ENCODE results near the gene AGPAT3. TPM values are rescaled to one million over a fixed set of nuclear protein-coding genes. Genes with fewer than 3 reads are reported as not detected.

Gene AGPAT3
- total and polyA plus RNA-seq, 10 of the 15 experiments (the other 5 are each of a cell fraction or from before 2014, with no cell fraction given): 1.2 to 110 (median 30.8) TPM

GRCh38 chr21:43919871-43920801, 55.1 kb downstream of the AGPAT3 start (continued):
- TF ChIP-seq PRDM15 (CRISPR knock-in tag; IDR thresholded peaks at IDR 0.05) (no peak), HSF1 (IDR thresholded peaks at IDR 0.05; ENCODE audit: low read depth, low read length) (no peak), BCL11A (IDR thresholded peaks at IDR 0.05; ENCODE audit: low read depth, low read length) (peak; percentile 54; the same call in 1 of the 2 replicates), NRF1 (conservative IDR thresholded peaks at IDR 0.05; ENCODE audit: low read depth, low read length) (no peak), TAF1 (IDR thresholded peaks at IDR 0.05; ENCODE audit: borderline replicate concordance, low read depth, low read length) (no peak), JUNB (IDR thresholded peaks at IDR 0.05) (no peak), BRCA1 (IDR thresholded peaks at IDR 0.05; ENCODE audit: low read depth, low read length) (peak; percentile 37; the same call in 1 of the 2 replicates), RELB (IDR thresholded peaks at IDR 0.05; ENCODE audit: low read depth) (0 out of 2 replicates have a peak, but pooled peaks have one; percentile 34), CBFB (IDR thresholded peaks at IDR 0.05; ENCODE audit: low read depth) (no peak), BCL3 (IDR thresholded peaks at IDR 0.05; ENCODE audit: borderline replicate concordance, insufficient read depth, low read depth, low read length, poor library complexity, severe bottlenecking) (peak; percentile 98), FOXK2 (IDR thresholded peaks at IDR 0.05) (no peak), GABPA (IDR thresholded peaks at IDR 0.05; ENCODE audit: low read depth) (no peak), MLLT1 (IDR thresholded peaks at IDR 0.05) (peak; percentile 82; the same call in 1 of the 2 replicates), YBX1 (IDR thresholded peaks at IDR 0.05) (0 out of 2 replicates have a peak, but pooled peaks have one; percentile 22)
